ENCODE results near the gene S100A2.
"Not testable (repeated sequence)": the region's sequence is repeated elsewhere in the genome, so short reads cannot be mapped to it uniquely, and the experiment has no call there.

S100A2 gene

DNA sequence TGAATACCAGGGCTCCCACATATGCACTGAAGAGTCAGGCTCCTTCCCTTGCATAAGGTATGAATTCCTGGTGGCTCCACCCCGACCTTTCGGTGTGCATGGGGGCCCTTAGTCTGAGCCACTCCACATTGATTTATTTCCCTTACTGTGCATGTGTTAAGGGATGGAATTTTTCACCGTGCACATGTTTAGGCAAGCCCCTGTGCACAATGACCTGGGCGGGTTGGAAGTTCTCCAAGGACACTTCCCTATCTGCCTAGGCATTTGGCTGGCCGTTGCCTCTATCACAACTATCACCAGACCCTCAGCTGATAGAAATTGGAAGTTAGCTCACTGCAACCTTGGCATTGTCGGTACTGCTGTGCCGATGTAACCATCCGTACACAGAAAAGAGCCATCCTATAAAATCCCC, 39.5 kb downstream of the S100A2 start:
- DNase-seq = no peak

DNA sequence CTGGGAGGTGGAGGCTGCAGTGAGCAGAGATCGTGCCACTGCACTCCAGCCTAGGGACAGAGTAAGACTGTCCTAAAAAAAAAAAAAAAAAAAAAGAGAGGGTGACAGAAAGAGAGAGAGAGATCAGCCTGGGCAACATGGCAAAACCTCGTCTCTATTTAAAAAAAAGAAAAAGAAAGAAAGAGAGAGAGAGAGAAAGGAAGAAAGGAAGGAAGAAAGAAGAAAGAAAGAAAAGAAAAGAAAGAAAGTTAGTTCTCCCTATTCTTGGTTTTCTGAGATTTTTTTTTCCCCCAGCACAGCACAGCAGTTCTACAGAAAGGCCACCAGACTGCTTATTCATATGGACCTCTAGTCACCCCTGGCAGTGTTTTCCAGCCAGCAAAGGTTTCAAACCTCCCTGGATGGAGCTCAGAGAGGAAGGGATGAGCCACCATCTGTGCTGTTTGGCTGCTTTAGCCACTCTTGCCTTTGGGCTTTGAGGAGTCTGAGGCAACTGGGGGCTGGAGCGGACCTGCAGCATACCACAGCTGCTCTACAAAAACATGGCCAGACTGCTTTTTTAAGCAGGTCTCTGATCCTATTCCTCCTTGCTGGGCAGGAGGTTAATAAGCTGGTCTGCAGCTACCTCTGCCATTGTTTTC, 40.4 kb downstream of the S100A2 start:
- DNase-seq = no peak

DNA sequence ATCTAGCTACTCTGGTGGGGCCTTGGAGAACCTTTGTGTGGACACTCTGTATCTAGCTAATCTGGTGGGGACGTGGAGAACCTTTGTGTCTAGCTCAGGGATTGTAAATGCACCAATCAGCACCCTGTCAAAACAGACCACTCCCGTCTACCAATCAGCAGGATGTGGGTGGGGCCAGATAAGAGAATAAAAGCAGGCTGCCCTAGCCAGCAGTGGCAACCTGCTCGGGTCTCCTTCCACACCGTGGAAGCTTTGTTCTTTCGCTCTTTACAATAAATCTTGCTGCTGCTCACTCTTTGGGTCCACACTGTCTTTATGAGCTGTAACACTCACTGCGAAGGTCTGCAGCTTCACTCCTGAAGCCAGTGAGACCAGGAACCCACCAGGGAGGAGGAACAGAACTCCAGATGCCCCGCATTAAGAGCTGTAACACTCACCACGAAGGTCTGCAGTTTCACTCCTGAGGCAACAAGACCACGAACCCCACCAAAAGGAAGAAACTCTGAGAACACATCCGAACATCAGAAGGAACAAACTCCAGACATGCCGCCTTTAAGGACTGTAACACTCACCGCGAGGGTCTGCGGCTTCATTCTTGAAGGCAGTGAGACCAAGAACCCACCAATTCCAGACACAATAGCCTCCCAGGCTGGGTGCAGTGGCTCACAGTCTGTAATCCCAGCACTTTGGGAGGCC, 43.1 kb downstream of the S100A2 start:
- DNase-seq = not testable (repeated sequence)

GRCh38 chr1:153521808-153522207, 43.8 kb downstream of the S100A2 start:
- DNase-seq = not testable (repeated sequence)

GRCh38 chr1:153520818-153521476, 44.7 kb downstream of the S100A2 start:
- DNase-seq = no peak

GRCh38 chr1:153520137-153520691, 45.4 kb downstream of the S100A2 start:
- not testable (repeated sequence) for DNase-seq

GRCh38 chr1:153519242-153519641, 46.4 kb downstream of the S100A2 start:
- no peak for DNase-seq

DNA sequence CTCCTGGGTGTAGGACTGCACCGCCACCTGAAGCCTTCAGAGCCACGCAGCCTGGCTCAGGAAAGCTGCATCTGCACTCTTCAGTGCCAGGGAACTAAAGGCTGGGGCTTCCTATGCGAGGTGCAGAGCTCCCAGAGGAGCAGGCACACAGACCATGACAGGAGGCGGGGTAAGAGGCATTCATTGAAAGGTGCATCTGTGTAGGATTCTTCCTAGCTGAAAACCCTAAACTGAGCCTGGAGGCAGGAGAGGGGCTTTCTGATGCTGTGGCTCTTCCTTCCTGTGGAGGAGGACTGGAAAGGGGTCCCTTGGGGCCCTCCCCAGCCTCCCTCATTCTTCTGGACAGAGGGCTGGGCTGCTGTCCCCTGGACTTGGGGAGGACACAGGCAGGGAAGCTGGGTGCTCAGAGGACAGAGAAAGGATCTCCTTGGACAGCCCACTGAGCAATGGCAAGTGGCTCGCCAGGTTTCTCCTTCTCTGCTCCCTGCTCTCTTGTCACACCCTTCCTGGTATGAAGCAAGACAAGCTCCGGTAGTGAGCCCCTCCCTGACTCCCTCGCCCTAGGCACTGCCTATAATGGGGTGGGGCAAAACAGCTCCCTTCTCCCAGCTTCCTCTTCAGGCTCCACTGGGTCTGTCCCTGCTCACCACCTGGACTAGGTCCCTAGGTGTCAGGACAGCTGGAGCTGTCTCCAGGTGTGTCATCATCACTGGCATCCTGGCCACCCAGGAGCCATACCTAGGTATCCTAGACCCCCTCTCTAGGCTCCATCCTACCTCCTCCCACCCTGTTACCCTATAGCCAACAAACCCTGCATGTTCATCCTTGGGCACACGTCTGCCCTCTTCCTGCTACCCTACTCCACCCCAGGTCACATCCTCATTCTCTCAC, 49.9 kb downstream of the S100A2 start:
- no peak for DNase-seq

DNA sequence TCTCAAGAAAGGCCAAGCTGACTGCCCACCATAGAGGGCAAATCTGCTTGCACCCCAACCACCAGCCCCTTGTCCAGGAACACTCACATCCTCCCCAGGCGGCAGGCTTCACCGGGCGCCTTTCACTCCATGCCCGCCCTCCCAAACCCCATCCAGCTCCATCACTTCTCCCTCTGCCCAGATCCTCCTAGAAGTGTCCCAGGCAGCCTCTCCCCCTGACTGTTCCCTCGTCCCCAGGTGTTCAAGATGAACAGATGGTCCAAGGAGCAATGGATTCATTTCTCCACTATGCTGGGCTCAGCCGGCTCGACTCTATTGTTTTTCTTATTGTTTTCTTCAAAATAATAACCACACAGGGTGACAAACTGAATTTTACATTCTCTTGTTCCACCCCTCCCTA, 52.0 kb downstream of the S100A2 start:
- DNase-seq = no peak

GRCh38 chr1:153513023-153513422, 52.6 kb downstream of the S100A2 start:
- no peak for DNase-seq
